GM12801 (cell line): Measurements from ENCODE around the gene PPTC7.

ENCODE experiments used
- CTCF ChIP-seq: IDR thresholded peaks from one replicate; pipeline ENCODE4 v1.5.1; 2011; ENCODE audit warnings: control low read depth; ENCODE audit not compliant: insufficient read length; ENCODE audit errors: extremely low read depth

The PPTC7 gene

GRCh38 chr12:110546339-110546738, 36.8 kb downstream of the PPTC7 start:
- TF ChIP-seq CTCF = no peak

GRCh38 chr12:110545812-110546211, 37.3 kb downstream of the PPTC7 start:
- TF ChIP-seq CTCF = no peak

GRCh38 chr12:110543965-110544364, 39.2 kb downstream of the PPTC7 start:
- no peak for TF ChIP-seq CTCF

GRCh38 chr12:110543252-110543959, 39.7 kb downstream of the PPTC7 start:
- no peak for TF ChIP-seq CTCF

- no peak for TF ChIP-seq CTCF
These were observed 43.1 kb downstream of the PPTC7 start for GRCh38 chr12:110540048-110540447.

GRCh38 chr12:110538869-110539622, 44.1 kb downstream of the PPTC7 start:
- TF ChIP-seq CTCF = no peak

- TF ChIP-seq CTCF = no peak
These were observed 45.3 kb downstream of the PPTC7 start for GRCh38 chr12:110537605-110538409.
